Left colon (tissue), 2 donors: ENCODE results near the gene ZFP57. TPM values are rescaled to one million over a fixed set of nuclear protein-coding genes. Genes with fewer than 3 reads are reported as not detected.
"Not testable (repeated sequence)": the region's sequence is repeated elsewhere in the genome, so short reads cannot be mapped to it uniquely, and the experiment has no call there.

ENCODE experiments used
- ATAC-seq: fragments of 200-7000 bp; cut with Tn5 transposase; one replicate; pipeline ENCODE4 v1.9.1; 2020; ENCODE audit warnings: mild to moderate bottlenecking, moderate library complexity
- DNase-seq, 2 donors: peaks; one replicate each; pipeline ENCODE4 v3.0.0-alpha.2; 2020
- intact Hi-C, 2 donors: fragments of 100-400 bp; cut with DNase I in 1 of 2; cut with micrococcal nuclease in 1 of 2; formaldehyde crosslinking; loops; one replicate each; pipeline versions ENCODE4 v1.11.2 to v1.14.0; 2022; cut with DNase I, micrococcal nuclease
- total RNA-seq, 2 donors: library from RNA; stranded (reverse); fragmentation: NEBNext Ultra II Directional; extraction: Animal tissue kit (Norgen Biotek cat#: 25700); gene quantifications; one replicate each; pipeline ENCODE4 v1.2.1, GENCODE V29; 2021
- donor health status: DM: no; HTN: no; CAD: no.
- donor health status: DM: yes; HTN: yes; CAD: no.

Gene ZFP57
- total RNA-seq, 2 donors from 2014 or later = not detected

DNA sequence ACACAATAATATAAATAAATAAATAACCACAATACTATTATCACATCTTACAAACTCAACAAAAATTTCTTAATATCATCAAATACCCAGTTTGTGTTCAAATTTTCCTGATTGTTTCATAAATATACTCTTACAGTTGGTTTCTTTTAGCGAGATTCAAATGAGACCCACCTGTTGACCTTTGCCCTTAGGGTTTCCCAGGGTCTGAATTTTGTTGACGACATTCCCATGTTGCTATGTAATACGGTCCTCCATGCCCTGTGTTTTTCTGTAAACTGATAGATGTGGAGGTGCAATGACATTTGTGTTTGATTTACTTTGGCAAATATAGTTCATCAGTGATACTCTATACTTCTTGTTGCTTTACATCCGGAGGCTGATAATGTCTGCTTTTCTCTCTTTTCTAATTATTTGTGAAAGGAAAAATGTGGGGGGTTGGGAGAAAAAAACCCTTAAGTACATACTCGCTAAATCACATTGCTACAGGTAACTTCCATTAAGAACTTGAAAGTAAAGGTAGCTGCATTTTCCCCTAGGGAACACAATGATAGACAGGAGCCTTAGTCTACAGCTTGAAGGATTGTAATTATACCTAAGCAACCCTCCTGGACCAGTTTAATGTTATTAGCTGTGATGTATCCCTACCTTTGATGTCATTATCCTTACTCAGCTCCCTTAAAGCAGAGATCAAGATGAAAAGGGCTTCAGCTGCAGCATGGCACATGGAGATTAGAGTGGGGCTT is 17.5 kb downstream of the ZFP57 start:
- no peak for DNase-seq
- intact Hi-C loops = no loop called here

DNA sequence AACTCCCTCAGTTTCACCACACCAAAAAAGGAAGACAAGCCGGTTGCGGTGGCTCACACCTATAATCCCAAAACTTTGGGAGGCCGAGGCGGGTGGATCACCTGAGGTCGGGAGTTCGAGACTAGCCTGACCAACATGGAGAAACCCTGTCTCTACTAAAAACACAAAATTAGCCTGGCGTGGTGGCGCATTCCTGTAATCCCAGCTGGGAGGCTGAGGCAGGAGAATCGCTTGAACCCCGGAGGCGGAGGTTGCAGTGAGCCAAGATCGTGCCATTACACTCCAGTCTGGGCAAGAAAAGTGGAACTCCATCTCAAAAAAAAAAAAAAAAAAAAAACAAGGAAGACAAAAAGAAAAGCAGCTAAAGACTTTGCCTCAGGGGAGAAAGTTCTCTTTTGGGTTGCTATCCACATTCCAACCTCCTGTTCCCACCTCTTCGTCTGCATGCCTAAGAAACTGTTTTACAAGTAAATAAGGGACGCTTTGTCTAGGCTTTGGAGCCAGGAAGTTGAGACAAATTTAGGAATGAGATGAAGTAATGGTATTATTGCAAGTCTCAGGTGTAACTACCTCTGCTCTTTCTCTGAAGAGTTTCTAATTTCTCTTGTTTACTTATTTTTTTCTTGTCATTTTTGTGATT is 19.3 kb downstream of the ZFP57 start:
- ATAC-seq, DNase-seq, intact Hi-C loops: not testable (repeated sequence)

More for the DNA sequence above, 17.5 kb downstream of the ZFP57 start:
- ATAC-seq = no peak

DNA sequence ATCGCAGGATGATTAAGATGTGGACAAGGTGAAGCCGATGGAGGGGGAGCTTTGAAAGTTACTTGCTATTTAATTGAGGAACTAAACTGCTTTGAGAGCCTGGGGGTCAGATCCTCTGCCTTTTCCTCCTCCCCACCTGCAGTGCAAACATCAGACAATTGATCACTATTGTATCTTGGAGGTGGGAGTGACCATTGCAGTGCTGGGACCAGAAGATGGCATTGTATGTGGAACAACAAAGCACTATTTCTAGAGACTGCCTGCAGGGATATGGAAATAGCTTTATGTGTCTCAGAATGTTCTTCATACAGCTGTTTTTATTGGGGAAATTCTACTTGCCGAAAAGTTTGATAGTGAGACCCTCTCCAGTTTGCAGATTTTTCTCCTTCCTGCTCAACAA is 19.9 kb downstream of the ZFP57 start:
- no peak for DNase-seq
- ATAC-seq = no peak
- intact Hi-C loops = no loop called here

DNA sequence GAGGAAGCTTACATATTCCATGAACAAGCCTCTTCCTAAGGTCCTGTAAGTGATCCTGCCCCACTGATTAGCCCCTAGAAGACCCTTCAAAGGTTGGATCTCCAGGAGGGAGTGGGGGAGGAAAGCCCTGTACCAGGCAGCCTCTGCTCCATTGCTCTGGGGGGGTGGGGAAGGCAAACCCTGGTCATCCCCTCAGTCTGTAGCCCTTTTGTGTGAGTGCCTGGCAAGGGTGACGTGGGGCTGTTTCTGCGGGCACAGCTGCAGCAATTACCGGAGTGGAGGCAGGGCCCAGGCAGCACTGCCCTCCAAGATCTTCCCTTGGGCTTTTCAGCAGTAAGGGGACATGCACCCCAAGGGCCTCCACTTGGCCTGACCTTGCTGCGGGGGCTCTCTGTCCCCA is 24.2 kb downstream of the ZFP57 start, which contains the start of gene MOG:
Gene MOG (plus strand): TSS at position 295 of the 400 bp plus-strand sequence. CDS start 118 bp downstream, outside the sequence.
- ATAC-seq = no peak
- DNase-seq = no peak
- intact Hi-C loops = no loop called here

DNA sequence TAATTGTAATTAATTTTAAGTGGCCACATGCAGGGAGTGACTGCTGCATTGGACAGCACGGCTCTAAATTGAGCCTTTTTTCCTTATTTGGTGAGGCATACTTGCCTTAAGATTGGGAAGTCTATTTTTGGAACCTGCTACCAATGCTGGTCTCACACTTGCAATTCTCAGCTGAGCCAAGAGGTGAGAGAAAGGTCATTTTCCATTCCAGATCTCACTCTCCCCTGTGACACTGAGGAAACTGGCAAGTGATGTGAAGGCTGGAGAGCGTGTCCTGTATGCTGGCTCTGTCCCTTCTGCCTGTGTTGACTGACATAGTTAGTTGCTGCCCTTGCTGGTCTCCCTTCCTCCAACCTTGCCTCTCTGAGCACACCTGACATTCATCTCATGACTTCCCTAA is 24.8 kb downstream of the ZFP57 start:
- DNase-seq = no peak
- intact Hi-C loops = no loop called here
- no peak for ATAC-seq

DNA sequence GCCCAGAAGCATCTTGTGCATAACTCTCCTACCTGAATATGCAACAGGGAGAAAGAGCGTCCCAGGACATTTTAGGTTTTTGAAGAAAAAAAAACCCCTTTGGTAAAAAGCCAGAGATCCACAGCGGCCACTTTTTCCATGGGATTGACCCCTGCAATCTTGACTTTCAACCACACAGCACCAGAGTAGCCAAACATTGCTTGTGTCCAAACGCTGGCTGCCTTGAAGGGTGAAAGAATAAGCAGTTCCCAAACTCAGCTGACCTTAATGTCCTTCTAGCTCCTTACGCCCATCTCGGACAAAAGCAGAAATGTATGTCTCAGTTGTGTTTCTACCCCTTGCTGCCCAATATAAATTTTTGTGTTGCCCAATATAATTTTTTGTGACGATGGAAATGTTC is 25.3 kb downstream of the ZFP57 start:
- intact Hi-C loops = no loop called here
- no peak for ATAC-seq
- DNase-seq = no peak

DNA sequence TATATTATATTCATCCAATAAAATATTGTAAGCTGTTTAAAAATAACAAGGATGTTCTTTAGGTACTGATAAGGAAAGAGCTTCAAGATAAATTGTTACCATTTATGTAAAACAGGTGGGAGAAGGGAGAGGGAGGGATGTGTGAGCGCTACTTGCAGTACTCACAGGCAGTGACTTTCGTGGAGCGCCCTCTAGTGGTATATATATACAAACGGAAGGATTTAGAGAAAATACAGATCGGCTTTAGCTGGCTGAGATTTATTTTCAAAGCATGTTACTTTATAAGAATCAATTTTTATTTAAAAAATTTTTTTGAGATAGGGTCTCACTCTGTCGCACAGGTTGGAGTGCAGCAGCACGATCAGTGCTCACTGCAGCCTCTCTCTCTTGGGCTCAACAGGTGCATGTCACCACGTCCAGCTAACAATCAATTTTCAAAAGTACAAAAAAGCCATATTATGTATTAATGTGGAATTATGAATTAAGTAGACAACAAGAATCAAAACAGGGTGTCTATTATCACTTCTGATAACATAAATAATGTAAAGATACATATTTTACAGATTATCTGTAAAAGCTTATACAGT is 27.4 kb downstream of the ZFP57 start:
- intact Hi-C loops = no loop called here
- DNase-seq (no peak), ATAC-seq (no peak)

DNA sequence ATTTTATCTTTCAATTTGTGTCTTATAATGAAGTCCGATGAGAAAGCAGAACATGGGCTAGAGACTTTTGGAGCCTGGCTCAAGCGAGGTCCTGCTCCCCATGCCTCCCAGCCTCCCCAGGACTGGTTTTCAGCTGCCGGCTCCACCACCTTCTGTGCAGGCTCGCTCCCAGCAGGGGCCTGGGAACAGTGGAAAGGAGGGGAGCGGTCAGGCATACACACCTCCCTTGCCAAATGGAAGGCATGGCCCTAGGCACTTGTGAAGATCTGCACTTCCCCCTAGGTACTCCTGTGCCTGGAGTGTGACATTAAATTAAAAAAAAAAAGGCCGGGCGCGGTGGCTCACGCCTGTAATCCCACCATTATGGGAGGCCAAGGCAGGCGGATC is 28.8 kb downstream of the ZFP57 start:
- intact Hi-C loops = no loop called here
- ATAC-seq (no peak), DNase-seq (no peak)

DNA sequence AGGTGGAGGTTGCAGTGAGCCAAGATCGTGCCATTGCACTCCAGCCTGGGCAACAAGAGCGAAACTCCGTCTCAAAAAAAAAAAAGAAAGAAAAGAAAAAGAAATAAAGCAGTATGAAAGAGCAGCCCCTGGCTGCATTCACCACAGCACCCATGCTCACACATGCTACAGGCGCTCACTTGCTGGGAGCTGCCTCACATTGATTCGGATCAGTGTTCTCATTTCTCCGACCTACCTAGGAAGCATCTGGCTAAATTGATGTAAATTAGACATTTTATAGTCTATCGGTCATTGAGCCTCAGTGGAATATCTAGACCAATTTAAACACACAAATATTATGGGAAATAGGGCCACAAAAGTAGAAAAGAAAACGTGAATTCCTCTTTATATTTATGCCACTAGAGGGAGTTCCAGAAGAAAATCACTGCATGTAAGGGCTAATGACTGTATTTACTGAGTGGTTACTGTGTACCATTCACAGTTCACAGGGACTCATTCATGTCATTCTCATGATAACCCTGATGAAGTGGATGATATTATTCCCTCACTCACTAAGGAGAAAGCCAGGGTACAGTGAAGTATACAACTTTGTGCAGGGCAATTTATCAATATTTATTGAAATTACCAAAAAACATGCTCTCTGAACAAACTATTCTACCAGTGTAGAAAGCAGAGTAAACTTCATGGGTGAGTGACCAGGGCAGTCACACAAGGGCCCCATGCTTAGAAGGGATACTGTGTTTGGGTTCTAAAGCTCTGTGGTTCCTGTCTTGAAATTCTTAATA is 29.3 kb downstream of the ZFP57 start:
- intact Hi-C loops = no loop called here
- ATAC-seq = no peak

DNA sequence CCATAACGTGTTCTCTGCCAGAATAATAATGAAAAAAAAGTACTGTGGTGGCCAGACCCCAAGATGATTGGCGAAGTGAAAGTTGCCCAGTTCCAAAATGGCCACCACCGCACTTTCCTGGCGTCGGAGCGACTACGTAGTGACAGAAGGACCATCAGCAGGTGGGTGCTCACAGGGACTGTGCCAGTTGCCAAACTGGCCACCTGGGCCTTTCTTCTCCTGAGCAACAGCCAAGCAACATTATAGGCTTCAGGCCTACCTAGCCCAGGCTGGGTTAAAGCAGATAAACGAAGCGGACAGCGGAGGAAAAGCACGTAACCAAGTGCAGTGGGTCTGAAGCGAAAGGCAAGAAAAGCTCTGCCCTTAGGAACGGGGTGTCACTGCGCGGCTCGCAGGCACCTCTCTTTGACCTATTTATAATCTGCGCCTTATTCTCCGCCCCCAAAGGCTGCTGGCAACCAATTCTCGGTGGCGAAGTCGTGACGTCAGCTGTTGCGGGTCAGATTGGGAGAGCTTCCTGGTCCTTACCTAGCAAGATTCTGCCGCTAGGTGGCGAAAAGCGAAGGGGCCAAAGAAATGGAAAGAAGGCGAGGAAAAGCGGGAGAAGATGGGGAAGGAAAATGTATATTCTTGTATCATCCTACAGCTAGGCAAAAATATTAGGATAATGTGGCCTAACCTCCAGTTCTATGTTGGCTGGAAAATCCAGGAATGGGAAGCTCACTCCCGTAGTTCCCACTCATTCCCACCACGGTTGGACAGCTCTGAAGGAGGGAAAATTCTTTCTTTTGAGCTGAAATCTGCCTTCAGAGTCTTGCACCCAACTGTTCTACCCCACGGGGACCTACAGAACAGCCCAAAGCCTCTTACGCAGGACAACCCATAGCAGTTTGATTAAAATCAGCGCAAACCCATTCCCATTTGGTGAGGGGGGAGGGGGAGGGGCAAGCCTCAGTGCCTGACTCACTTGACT is 31.0 kb downstream of the ZFP57 start:
- peak; percentile 99 to 100 for DNase-seq
- ATAC-seq = peak; percentile 94

More for the DNA sequence above, 29.3 kb downstream of the ZFP57 start:
- DNase-seq = no peak

DNA sequence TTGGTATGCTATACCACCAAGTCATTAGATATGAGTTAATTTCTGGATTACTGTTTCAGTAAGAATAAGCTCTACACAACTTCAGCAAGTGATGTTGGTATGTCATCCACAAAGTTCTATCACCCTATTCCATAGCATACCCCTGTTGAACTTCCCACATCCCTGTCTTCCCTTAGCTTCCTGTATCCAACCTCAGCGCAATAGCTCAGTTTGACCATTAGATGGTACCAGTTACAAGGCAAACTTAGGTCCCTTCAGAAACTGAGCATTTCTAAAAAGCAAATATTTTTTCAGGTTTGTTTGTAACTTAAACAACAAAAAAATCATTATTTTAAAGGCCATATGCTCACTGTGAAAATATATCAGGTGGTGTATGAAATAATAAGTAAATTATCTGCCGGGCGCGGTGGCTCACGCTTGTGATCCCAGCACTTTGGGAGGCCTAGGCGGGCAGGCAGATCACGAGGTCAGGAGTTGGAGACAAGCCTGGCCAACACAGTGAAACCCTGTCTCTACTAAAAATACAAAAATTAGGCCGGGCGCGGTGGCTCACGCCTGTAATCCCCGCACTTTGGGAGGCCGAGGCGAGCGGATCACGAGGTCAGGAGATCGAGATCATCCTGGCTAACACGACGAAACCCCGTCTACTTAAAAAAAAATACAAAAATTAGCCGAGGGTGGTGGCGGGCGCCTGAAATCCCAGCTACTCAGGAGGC is 32.9 kb downstream of the ZFP57 start:
- ATAC-seq (no peak), DNase-seq (no peak)
- intact Hi-C loops = no loop called here

More for the DNA sequence above, 31.0 kb downstream of the ZFP57 start:
- intact Hi-C loops = no loop called here

DNA sequence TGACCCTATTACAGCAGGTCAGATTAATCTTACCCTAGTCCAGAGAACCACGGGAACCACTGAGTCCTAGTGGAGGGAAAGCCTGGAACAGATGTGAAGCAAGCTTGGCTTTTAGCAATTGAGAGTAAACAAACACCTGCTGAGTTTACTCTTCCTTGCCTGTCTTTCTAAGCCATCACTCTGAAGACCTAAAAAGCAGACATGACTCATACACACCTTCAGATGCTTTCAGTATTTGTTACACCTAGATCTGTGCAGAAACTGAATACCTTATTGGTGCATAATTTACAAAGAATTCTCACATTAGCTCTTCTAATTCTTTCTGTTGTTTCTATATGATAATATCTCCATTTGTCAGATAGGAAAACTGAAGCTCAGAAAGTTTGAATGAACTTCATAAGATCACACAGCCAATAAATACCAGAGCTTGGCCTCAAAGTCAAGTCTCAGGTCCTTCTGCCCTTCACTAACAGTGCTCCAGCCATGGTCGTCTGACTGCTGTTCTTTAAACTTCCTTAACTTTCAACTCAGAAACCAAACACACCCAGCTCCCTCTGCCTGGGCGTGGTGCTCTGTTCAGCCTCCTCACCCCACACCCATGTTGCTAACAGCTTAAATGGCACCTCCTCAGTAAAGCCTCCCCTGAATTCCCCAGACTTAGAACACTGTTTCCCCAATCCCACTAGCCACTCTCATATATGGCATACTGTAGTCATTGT is 39.4 kb downstream of the ZFP57 start:
- peak; percentile 93 for ATAC-seq
- intact Hi-C loops = no loop called here
- peak; percentile 66 to 74 for DNase-seq

DNA sequence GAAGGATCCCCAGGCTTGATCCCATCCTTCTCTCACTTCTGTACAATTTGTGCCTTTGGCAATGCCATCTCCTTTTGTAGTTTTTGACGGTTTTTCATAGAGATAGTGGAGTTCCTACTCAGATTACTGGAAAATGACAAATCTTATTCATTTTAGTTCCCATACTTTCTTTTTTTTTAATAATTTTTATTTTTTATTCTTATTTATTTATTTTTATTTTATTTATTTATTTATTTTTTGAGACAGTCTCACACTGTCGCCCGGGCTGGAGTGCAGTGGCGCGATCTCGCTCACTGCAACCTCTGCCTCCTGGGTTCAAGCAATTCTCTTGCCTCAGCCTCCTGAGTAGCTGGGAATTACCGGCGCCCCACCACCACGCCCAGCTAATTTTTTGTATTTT is 43.7 kb downstream of the ZFP57 start:
- DNase-seq (no peak), ATAC-seq (no peak)
- intact Hi-C loops = no loop called here

DNA sequence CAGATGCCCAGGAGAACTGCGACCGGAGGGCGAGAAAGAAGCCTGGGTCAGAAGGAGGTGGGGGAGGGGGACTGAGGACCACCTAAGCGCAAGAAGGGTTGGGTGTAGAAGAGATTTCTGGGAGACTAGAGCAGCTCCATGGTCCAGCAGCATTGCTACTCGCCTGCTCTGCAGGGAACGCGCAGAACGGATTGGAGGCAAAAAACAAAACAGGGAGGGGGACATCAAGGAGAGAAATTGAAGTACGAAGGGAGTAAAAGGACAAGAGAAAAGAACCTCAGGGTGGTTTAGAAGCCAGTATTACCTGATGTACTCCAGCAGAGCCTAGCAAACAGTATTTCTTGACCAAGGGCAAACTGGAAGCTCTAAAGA is 47.4 kb downstream of the ZFP57 start:
- intact Hi-C loops = no loop called here
- peak; percentile 22 for ATAC-seq
- no peak for DNase-seq

DNA sequence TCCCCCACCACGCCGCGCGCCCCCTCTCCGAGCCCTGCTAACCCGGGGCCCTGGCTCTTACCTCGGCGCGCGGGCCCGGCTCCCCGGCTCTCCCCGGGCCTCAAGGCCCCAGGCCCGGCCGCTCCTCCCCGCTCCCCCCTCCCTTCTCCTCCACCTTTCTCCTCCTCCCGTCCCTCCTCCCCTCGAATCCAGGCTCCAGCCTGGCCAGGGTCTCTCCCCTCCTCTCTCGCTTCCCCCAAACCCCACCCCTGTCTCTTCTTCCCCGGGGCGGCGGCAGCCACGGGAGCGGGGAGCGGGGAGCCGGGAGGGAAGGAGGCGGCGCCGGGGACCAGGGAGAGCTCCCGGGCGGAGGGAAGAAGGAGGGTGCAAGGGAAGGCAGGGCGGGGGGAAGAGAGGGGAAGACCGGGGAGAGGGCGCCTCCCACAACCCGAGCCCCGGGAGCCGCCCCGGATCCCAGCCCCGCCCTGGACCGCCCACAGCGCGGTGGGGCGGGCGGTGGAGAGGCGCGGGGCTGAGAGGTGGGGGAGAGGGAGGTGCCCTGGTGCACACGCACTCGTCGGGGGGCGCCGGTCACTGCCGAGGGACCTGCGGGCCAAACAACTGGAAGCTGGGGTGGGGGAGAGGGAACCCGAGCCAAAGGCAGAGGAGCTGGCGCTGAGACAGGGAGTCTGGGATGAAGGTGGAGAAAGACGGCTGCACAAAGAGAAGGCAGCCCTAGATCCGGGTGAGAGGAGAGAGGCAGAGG is 48.0 kb downstream of the ZFP57 start, which contains the start of gene GABBR1:
Gene GABBR1 (minus strand): TSS at position 395 of the 745 bp plus-strand sequence. CDS start 798 bp downstream, outside the sequence.
- peak; percentile 95 for ATAC-seq
- intact Hi-C loops = no loop called here
- DNase-seq = peak; percentile 87 to 92
